Activated naive CD4-positive, alpha-beta T cell treated with anti-CD3 and anti-CD28 coated beads, Interleukin-2, amount 50 U/mL, for 16 hours (primary cell): ENCODE measurements around the gene COLQ.
"Not testable (repeated sequence)": the region's sequence is repeated elsewhere in the genome, so short reads cannot be mapped to it uniquely, and the experiment has no call there.

Source experiments
- DNase-seq: peaks from one replicate; pipeline ENCODE4 v3.0.0-alpha.2; 2020

Gene COLQ

GRCh38 chr3:15488002-15488401 is 33.5 kb downstream of the COLQ start:
- no peak for DNase-seq

GRCh38 chr3:15486979-15487378 is 34.5 kb downstream of the COLQ start:
- no peak for DNase-seq

- DNase-seq: no peak
Measured at GRCh38 chr3:15486020-15486419, 35.5 kb downstream of the COLQ start.

GRCh38 chr3:15484551-15484950 is 37.0 kb downstream of the COLQ start:
- not testable (repeated sequence) for DNase-seq

GRCh38 chr3:15479400-15480224 is 41.9 kb downstream of the COLQ start:
- DNase-seq: no peak

- DNase-seq: no peak
Measured at GRCh38 chr3:15478640-15478979, 42.9 kb downstream of the COLQ start.

GRCh38 chr3:15477951-15478639 is 43.4 kb downstream of the COLQ start:
- no peak for DNase-seq

GRCh38 chr3:15476378-15476777 is 45.1 kb downstream of the COLQ start:
- no peak for DNase-seq

GRCh38 chr3:15475161-15475560 is 46.3 kb downstream of the COLQ start:
- DNase-seq: no peak

GRCh38 chr3:15471861-15472260 is 49.6 kb downstream of the COLQ start:
- no peak for DNase-seq

GRCh38 chr3:15470849-15471248 is 50.7 kb downstream of the COLQ start:
- DNase-seq: no peak

GRCh38 chr3:15470261-15470660 is 51.2 kb downstream of the COLQ start:
- no peak for DNase-seq

GRCh38 chr3:15467227-15468181 is 54.0 kb downstream of the COLQ start:
- DNase-seq: no peak

- no peak for DNase-seq
Measured at GRCh38 chr3:15465876-15466585, 55.5 kb downstream of the COLQ start.

- no peak for DNase-seq
Measured at GRCh38 chr3:15462451-15462850, 59.1 kb downstream of the COLQ start.

- no peak for DNase-seq
Measured at GRCh38 chr3:15460891-15461531, 60.5 kb downstream of the COLQ start.

- DNase-seq: no peak
Measured at GRCh38 chr3:15458212-15458780, 63.2 kb downstream of the COLQ start.

GRCh38 chr3:15456915-15457314 is 64.6 kb downstream of the COLQ start:
- not testable (repeated sequence) for DNase-seq

- no peak for DNase-seq
Measured at GRCh38 chr3:15456321-15456720, 65.2 kb downstream of the COLQ start.

- no peak for DNase-seq
Measured at GRCh38 chr3:15455756-15456155, 65.8 kb downstream of the COLQ start.

- no peak for DNase-seq
Measured at GRCh38 chr3:15454965-15455364, 66.5 kb downstream of the COLQ start.
